H9 (cell line): ENCODE measurements around the gene CLIP1. TPM values are rescaled to one million over a fixed set of nuclear protein-coding genes. Genes with fewer than 3 reads are reported as not detected.

Source experiments
- DNase-seq: peaks from one replicate; pipeline ENCODE4 v3.0.0-alpha.2; 2017
- H2AFZ ChIP-seq: one replicate; pipeline ENCODE4 v1.6.1; 2013; ENCODE audit warnings: mild to moderate bottlenecking, low read length, control low read depth, moderate library complexity
- H2AK5ac ChIP-seq: 2 replicates; pipeline ENCODE4 v1.6.1; 2013; ENCODE audit warnings: low read length, control low read depth, mixed read lengths; ENCODE audit not compliant: insufficient read length
- H2BK120ac ChIP-seq: one replicate; pipeline ENCODE4 v1.6.1; 2013; ENCODE audit warnings: low read depth, mild to moderate bottlenecking, low read length, control low read depth, inconsistent platforms; ENCODE audit not compliant: poor library complexity, severe bottlenecking
- H2BK12ac ChIP-seq: 2 replicates; pipeline ENCODE4 v1.6.1; 2013; ENCODE audit warnings: low read length, control low read depth, mixed read lengths, low read depth; ENCODE audit not compliant: insufficient read length
- H2BK15ac ChIP-seq: 2 replicates; pipeline ENCODE4 v1.6.1; 2013; ENCODE audit warnings: low read depth, low read length, control low read depth
- H2BK20ac ChIP-seq: one replicate; pipeline ENCODE4 v1.6.1; 2013; ENCODE audit warnings: low read depth, mild to moderate bottlenecking, low read length, control low read depth, inconsistent platforms; ENCODE audit not compliant: poor library complexity, severe bottlenecking
- H2BK5ac ChIP-seq: 2 replicates; pipeline ENCODE4 v1.6.1; 2013; ENCODE audit warnings: low read length, control low read depth, mixed read lengths; ENCODE audit not compliant: insufficient read length
- H3K14ac ChIP-seq: 2 replicates; pipeline ENCODE4 v1.6.1; 2013; ENCODE audit warnings: low read length, control low read depth; ENCODE audit not compliant: insufficient read depth
- H3K18ac ChIP-seq: 2 replicates; pipeline ENCODE4 v1.6.1; 2013; ENCODE audit warnings: low read depth, mild to moderate bottlenecking, mixed read lengths, low read length, control low read depth; ENCODE audit not compliant: insufficient read length
- H3K23ac ChIP-seq: 2 replicates; pipeline ENCODE4 v1.6.1; 2013; ENCODE audit warnings: low read length, control low read depth, mixed read lengths, low read depth; ENCODE audit not compliant: insufficient read length
- H3K23me2 ChIP-seq: 2 replicates; pipeline ENCODE4 v1.6.1; 2013; ENCODE audit warnings: low read depth, mild to moderate bottlenecking, mixed read lengths, low read length, control low read depth; ENCODE audit not compliant: insufficient read length, poor library complexity, severe bottlenecking
- H3K27ac ChIP-seq: 2 replicates; pipeline ENCODE4 v1.5.1; 2013; ENCODE audit warnings: low read length, control low read depth, mixed read lengths, low read depth; ENCODE audit not compliant: insufficient read length
- H3K27me3 ChIP-seq: 2 replicates; pipeline ENCODE4 v1.6.1; 2013; ENCODE audit warnings: low read length, control low read depth, inconsistent platforms; ENCODE audit not compliant: insufficient read depth
- H3K4ac ChIP-seq: 2 replicates; pipeline ENCODE4 v1.6.1; 2013; ENCODE audit warnings: low read depth, mild to moderate bottlenecking, control low read depth, inconsistent platforms, low read length, moderate library complexity
- H3K4me1 ChIP-seq: 2 replicates; pipeline ENCODE4 v1.6.1; 2013; ENCODE audit warnings: low read length, control low read depth, inconsistent platforms; ENCODE audit not compliant: insufficient read depth
- H3K4me2 ChIP-seq: 2 replicates; pipeline ENCODE4 v1.6.1; 2013; ENCODE audit warnings: low read length, control low read depth, mixed read lengths; ENCODE audit not compliant: insufficient read length, insufficient read depth
- H3K56ac ChIP-seq: 2 replicates; pipeline ENCODE4 v1.6.1; 2013; ENCODE audit warnings: low read depth, mild to moderate bottlenecking, mixed read lengths, low read length, control low read depth; ENCODE audit not compliant: insufficient read length
- H3K79me1 ChIP-seq: 2 replicates; pipeline ENCODE4 v1.6.1; 2013; ENCODE audit warnings: low read depth, mild to moderate bottlenecking, moderate library complexity, low read length, control low read depth, inconsistent platforms; ENCODE audit not compliant: insufficient read depth, poor library complexity, severe bottlenecking
- H3K79me2 ChIP-seq: 2 replicates; pipeline ENCODE4 v1.6.1; 2013; ENCODE audit warnings: low read length, control low read depth, inconsistent platforms; ENCODE audit not compliant: insufficient read depth
- H3K9ac ChIP-seq: 2 replicates; pipeline ENCODE4 v1.6.1; 2013; ENCODE audit warnings: low read length, control low read depth, mixed read lengths; ENCODE audit not compliant: insufficient read length; ENCODE audit errors: extremely low read depth
- H3K9me3 ChIP-seq: one replicate; pipeline ENCODE4 v1.6.1; 2013; ENCODE audit warnings: low read depth, low read length, inconsistent platforms; ENCODE audit not compliant: control insufficient read depth
- H3T11ph ChIP-seq: one replicate; pipeline ENCODE4 v1.6.1; 2013; ENCODE audit warnings: mild to moderate bottlenecking, low read length, control low read depth, inconsistent platforms
- H4K20me1 ChIP-seq: one replicate; pipeline ENCODE4 v1.6.1; 2013; ENCODE audit not compliant: control insufficient read depth, insufficient read length, insufficient read depth
- H4K5ac ChIP-seq: 2 replicates; pipeline ENCODE4 v1.6.1; 2013; ENCODE audit warnings: low read depth, mild to moderate bottlenecking, mixed read lengths, low read length, control low read depth; ENCODE audit not compliant: insufficient read length
- H4K8ac ChIP-seq: replicated peaks from 2 replicates; pipeline ENCODE4 v1.6.1; 2013; ENCODE audit warnings: low read length, control low read depth, mixed read lengths, low read depth; ENCODE audit not compliant: insufficient read length
- H4K91ac ChIP-seq: 2 replicates; pipeline ENCODE4 v1.6.1; 2013; ENCODE audit warnings: low read depth, mild to moderate bottlenecking, moderate library complexity, mixed read lengths, low read length, control low read depth; ENCODE audit not compliant: insufficient read length
- H3K27ac Mint-ChIP-seq, 3 experiments: 2 replicates in 2 of 3; 3 replicates in 1 of 3; pipeline ENCODE4 v1.8.0; 2020 to 2021; ENCODE audit warnings: mixed read lengths in 3 of 3, mild to moderate bottlenecking in 1 of 3, moderate library complexity in 1 of 3
- H3K27me3 Mint-ChIP-seq: 2 replicates; pipeline ENCODE4 v1.8.0; 2021; ENCODE audit warnings: low read depth, mild to moderate bottlenecking, moderate library complexity, mixed read lengths
- H3K36me3 Mint-ChIP-seq, 3 experiments: 2 replicates in 2 of 3; 3 replicates in 1 of 3; pipeline ENCODE4 v1.8.0; 2020 to 2021; ENCODE audit warnings: low read depth in 3 of 3, mixed read lengths in 3 of 3; ENCODE audit not compliant: insufficient read depth in 1 of 3
- H3K4me1 Mint-ChIP-seq, 2 experiments: 2 replicates each; pipeline ENCODE4 v1.8.0; 2020; ENCODE audit warnings: mixed read lengths in 2 of 2
- H3K4me3 Mint-ChIP-seq, 2 experiments: 2 replicates in 1 of 2; 3 replicates in 1 of 2; pipeline ENCODE4 v1.8.0; 2020 to 2021; ENCODE audit warnings: mild to moderate bottlenecking in 2 of 2, mixed read lengths in 2 of 2, moderate library complexity in 1 of 2
- H3K9me3 Mint-ChIP-seq, 2 experiments: 2 replicates in 1 of 2; 3 replicates in 1 of 2; pipeline ENCODE4 v1.8.0; 2020; ENCODE audit warnings: mild to moderate bottlenecking in 2 of 2, mixed read lengths in 2 of 2, moderate library complexity in 1 of 2
- CTCF ChIP-seq: fragments of 200-600 bp; sonication (generic); conservative IDR thresholded peaks from 3 replicates; pipeline ENCODE4 v1.8.0; 2021; ENCODE audit warnings: antibody characterized with exemption, mild to moderate bottlenecking
- WGBS: extraction: QIAGEN DNeasy Blood & Tissue Kit; methylation state at CpG from one replicate; pipeline ENCODE4 v1.1.7; 2013; ENCODE audit warnings: missing lambda C conversion rate, low lambda C conversion rate, mixed read lengths; ENCODE audit not compliant: insufficient read length; ENCODE audit errors: extremely low coverage; 5-methylcytosine and 5-hydroxymethylcytosine counted together
- total RNA-seq: library from RNA; stranded (reverse); gene quantifications from 2 replicates; pipeline ENCODE4 v1.2.1, GENCODE V29; 2021

The CLIP1 gene
- total RNA-seq, 1 experiment from 2014 or later = 23.6 TPM

- Histone ChIP-seq H4K91ac (no peak overlapping the region), H3T11ph (no peak overlapping the region), H3K27ac (no peak overlapping the region), H4K5ac (no peak overlapping the region), H3K79me2 (no peaks in the 10 kb centered on the region), H3K27me3 (no peaks in the 10 kb centered on the region), H2BK12ac (no peak overlapping the region), H3K56ac (no peak overlapping the region), H3K79me1 (no peaks in the 10 kb centered on the region), H2BK20ac (no peak overlapping the region), H3K4me1 (no peaks in the 10 kb centered on the region), H3K4ac (no peak overlapping the region), H3K9ac (no peak overlapping the region), H2BK15ac (no peak overlapping the region), H2BK120ac (no peak overlapping the region), H3K9me3 (no peaks in the 10 kb centered on the region), H3K23ac (no peak overlapping the region), H3K4me2 (no peak overlapping the region), H2BK5ac (no peak overlapping the region), H2AK5ac (no peak overlapping the region), H4K20me1 (no peaks in the 10 kb centered on the region), H3K23me2 (no peaks in the 10 kb centered on the region), H3K18ac (no peak overlapping the region), H2AFZ (no peak overlapping the region), H4K8ac (no peak overlapping the region), H3K14ac (no peak overlapping the region)
- no peak for TF ChIP-seq CTCF
- H3K27ac Mint-ChIP-seq = no peak overlapping the region
- H3K36me3 Mint-ChIP-seq = peaks cover 10 to 40% (median 30%) of the 10 kb centered on the region in 3 experiments
- H3K4me1 Mint-ChIP-seq = no peaks in the 10 kb centered on the region
- H3K4me3 Mint-ChIP-seq = no peak overlapping the region
- no peaks in the 10 kb centered on the region for H3K27me3 Mint-ChIP-seq
- peaks cover 6% of the 10 kb centered on the region in 2 experiments; a peak in 4 of 5 replicates for H3K9me3 Mint-ChIP-seq
- no peak for DNase-seq
- no CpG with 5 or more reads among the region's 8 CpGs for WGBS
Measured at GRCh38 chr12:122352394-122352793, 70.1 kb downstream of the CLIP1 start.
